Brain microvascular endothelial cell (primary cell): ENCODE data around the gene EFCAB5.
"Not testable (repeated sequence)": the region's sequence is repeated elsewhere in the genome, so short reads cannot be mapped to it uniquely, and the experiment has no call there.

Experiments used
- DNase-seq: peaks from one replicate; pipeline ENCODE4 v3.0.0-alpha.2; 2020
- H3K27ac ChIP-seq: fragments of 250-450 bp; sonication (Bioruptor Pico); 2 replicates; pipeline ENCODE4 v1.5.1; 2020; ENCODE audit warnings: mild to moderate bottlenecking, moderate library complexity
- H3K27me3 ChIP-seq: fragments of 250-450 bp; sonication (Bioruptor Pico); replicated peaks from 2 replicates; pipeline ENCODE4 v1.5.1; 2020; ENCODE audit warnings: mild to moderate bottlenecking
- H3K36me3 ChIP-seq: fragments of 250-450 bp; sonication (Bioruptor Pico); replicated peaks from 2 replicates; pipeline ENCODE4 v1.5.1; 2020; ENCODE audit warnings: mild to moderate bottlenecking
- H3K4me3 ChIP-seq: 2 replicates; pipeline ENCODE4 v1.5.1; 2011; ENCODE audit warnings: low read depth, mild to moderate bottlenecking, control low read depth, low read length, moderate library complexity
- in situ Hi-C: cut with HindIII; loops from 2 replicates; pipeline ENCODE4 v1.10.0; 2017; ENCODE audit warnings: low sequenced_read_pairs, low pct_ligation_motif_present
- TF ChIP-seq, protein P1 (sequence below): IDR thresholded peaks from 2 replicates; pipeline ENCODE4 v1.5.1; 2011; ENCODE audit warnings: low read depth, mild to moderate bottlenecking, moderate library complexity, low read length, control low read depth, inconsistent platforms; ENCODE audit errors: missing control alignments

EFCAB5 gene

GRCh38 chr17:29945281-29945680, 3.8 kb downstream of the EFCAB5 start:
- in situ Hi-C loops = no loop called here
- DNase-seq = no peak
- no peaks in the 10 kb centered on the region for H3K27me3 ChIP-seq
- no peaks in the 10 kb centered on the region for H3K36me3 ChIP-seq
- TF ChIP-seq, protein P1, sequence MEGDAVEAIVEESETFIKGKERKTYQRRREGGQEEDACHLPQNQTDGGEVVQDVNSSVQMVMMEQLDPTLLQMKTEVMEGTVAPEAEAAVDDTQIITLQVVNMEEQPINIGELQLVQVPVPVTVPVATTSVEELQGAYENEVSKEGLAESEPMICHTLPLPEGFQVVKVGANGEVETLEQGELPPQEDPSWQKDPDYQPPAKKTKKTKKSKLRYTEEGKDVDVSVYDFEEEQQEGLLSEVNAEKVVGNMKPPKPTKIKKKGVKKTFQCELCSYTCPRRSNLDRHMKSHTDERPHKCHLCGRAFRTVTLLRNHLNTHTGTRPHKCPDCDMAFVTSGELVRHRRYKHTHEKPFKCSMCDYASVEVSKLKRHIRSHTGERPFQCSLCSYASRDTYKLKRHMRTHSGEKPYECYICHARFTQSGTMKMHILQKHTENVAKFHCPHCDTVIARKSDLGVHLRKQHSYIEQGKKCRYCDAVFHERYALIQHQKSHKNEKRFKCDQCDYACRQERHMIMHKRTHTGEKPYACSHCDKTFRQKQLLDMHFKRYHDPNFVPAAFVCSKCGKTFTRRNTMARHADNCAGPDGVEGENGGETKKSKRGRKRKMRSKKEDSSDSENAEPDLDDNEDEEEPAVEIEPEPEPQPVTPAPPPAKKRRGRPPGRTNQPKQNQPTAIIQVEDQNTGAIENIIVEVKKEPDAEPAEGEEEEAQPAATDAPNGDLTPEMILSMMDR = no peak
- no peak overlapping the region for H3K4me3 ChIP-seq
- no peak overlapping the region for H3K27ac ChIP-seq

DNA sequence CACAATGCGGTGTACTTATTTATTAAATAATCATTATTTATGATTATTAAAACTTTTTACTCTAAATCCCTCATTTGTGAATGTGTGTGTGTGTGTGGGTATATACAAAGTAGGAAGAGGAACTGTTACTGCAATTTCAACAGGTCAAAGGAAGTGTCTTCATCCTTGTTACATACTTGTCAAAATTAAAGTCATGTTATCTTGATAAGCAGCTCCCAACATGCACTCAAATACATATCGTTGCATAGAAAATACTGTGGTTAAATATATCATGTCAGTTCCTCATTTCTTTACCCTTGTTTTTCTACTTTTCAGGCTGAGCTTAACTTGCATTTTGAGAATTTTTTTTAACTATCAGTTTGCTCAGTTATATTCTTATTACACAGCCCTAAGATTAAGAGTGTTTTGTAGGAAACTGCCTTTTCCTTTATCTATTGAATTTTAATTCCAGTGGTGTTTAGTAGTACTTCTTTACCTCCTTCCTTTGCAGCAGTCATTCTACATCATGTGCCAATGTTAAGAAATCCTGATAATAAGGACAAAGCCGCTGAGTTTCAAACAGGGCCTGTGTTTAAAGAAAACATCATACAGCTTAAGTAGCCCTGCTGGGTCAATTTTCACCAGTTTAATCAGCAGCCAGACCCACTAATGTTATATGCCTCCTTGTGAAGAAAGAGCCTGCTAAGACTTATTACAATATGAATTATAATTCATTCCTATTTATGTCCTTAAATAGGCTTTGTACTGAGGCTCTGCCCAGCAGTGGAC, 7.2 kb downstream of the EFCAB5 start:
- in situ Hi-C loops = no loop called here
- no peak for DNase-seq
- H3K4me3 ChIP-seq = no peak overlapping the region
- no peak overlapping the region for H3K27ac ChIP-seq
- H3K27me3 ChIP-seq = no peaks in the 10 kb centered on the region
- TF ChIP-seq, protein P1 = no peak
- H3K36me3 ChIP-seq = no peaks in the 10 kb centered on the region

- no peak for DNase-seq
- in situ Hi-C loops = no loop called here
- H3K27me3 ChIP-seq = no peaks in the 10 kb centered on the region
- H3K36me3 ChIP-seq = no peaks in the 10 kb centered on the region
- TF ChIP-seq, protein P1 = no peak
- H3K27ac ChIP-seq = no peak overlapping the region
- no peak overlapping the region for H3K4me3 ChIP-seq
These were observed 8.3 kb downstream of the EFCAB5 start for GRCh38 chr17:29949696-29950095.

GRCh38 chr17:29954405-29954804, 13.0 kb downstream of the EFCAB5 start:
- TF ChIP-seq, protein P1 = peak; percentile 15
- H3K4me3 ChIP-seq = no peak overlapping the region
- H3K27me3 ChIP-seq = no peaks in the 10 kb centered on the region
- no peak for DNase-seq
- H3K36me3 ChIP-seq = no peaks in the 10 kb centered on the region
- no peak overlapping the region for H3K27ac ChIP-seq
- in situ Hi-C loops = no loop called here

GRCh38 chr17:29956225-29956624, 14.8 kb downstream of the EFCAB5 start:
- Histone ChIP-seq H3K27me3 (no peaks in the 10 kb centered on the region), H3K36me3 (no peaks in the 10 kb centered on the region), H3K27ac (no peak overlapping the region), H3K4me3 (no peak overlapping the region)
- TF ChIP-seq, protein P1 = no peak
- DNase-seq = no peak
- in situ Hi-C loops = no loop called here

DNA sequence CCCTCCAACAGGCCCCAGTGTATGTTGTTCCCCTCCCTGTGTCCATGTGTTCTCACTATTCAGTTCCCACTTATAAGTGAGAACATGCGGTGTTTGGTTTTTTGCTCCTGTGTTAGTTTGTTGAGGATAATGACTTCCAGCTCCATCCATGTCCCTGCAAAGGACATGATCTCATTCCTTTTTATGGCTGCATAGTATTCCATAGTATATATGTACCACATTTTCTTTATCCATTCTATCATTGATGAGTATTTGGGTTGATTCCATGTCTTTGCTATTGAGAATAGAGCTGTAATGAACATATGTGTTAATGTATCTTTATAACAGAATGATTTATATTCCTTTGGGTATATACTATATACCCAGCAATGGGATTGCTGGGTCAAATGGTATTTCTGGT, 16.1 kb downstream of the EFCAB5 start:
- in situ Hi-C loops, DNase-seq, H3K4me3 ChIP-seq, H3K27ac ChIP-seq, H3K27me3 ChIP-seq, H3K36me3 ChIP-seq: not testable (repeated sequence)
